Heart left ventricle (tissue), 13 donors: Measurements from ENCODE around the gene SOHLH1.

Experiments
- POLR2A ChIP-seq, 2 donors: fragments of 450-650 bp; IDR thresholded peaks; one replicate each; pipeline ENCODE4 v1.6.1; 2017; ENCODE audit warnings: antibody characterized with exemption in 2 of 2, mild to moderate bottlenecking in 2 of 2, moderate library complexity in 2 of 2
- TF ChIP-seq, protein P1 (sequence below), 12 donors: fragments of 200-600 bp; sonication (generic) in 4 of 12; IDR thresholded peaks; one replicate each; pipeline versions ENCODE4 v1.5.0 to v1.8.0; 2018 to 2022; ENCODE audit warnings: antibody characterized with exemption in 12 of 12, mild to moderate bottlenecking in 5 of 12
- donor health status: ischemic (EF 13 %, LVEDD 7.1; RV severe dilation, severe dysfunction).
- donor health status: DM: no; HTN: yes; CAD: no.
- donor health status: DM: no; HTN: no; CAD: no.
- donor health status: ischemic (EF 25% LVEDD 6.9; RV normal size, moderate dysfunction).
- donor health status: ischemic (EF 25% LVEDD 5.7; RV mildly dilated, moderate dysfunction).
- donor health status: ischemic (EF 35%, LVEDD 5.7; RV mildly dilated, moderate dysfunction).
- donor health status: nonischemic (EF 11% LVEDD 7.7; RV severe dilation, severe dysfunction).
- donor health status: DM: yes; HTN: yes; CAD: no.
- donor health status: PGD.
- donor health status: ischemic (EF 29% LVEDD 5.4; RV normal size, mild dysfunction).
- donor health status: nonischemic (EF 23%, LVEDD 6.1; RV moderate dilation, normal function).

DNA sequence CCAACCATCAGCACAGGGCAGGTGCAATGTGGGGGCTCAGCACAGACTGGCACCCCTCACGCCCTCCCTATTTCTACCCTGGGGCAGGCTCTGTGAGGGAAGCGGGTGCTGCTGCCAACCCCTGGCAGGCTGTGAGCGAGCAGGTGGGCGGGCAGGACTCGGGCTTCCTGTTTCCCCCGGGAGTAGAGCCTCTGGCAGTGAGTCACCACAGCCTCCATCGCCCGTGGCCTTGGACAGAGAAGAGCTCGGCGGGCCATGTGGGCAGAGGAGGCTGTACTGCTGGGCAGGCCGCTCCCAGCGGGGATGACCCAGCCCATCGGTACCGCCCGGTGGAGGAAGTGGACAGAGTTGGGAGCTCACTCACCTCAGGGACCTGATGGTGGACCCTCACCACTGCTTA, 19.3 kb upstream of the SOHLH1 start:
- TF ChIP-seq, protein P1, sequence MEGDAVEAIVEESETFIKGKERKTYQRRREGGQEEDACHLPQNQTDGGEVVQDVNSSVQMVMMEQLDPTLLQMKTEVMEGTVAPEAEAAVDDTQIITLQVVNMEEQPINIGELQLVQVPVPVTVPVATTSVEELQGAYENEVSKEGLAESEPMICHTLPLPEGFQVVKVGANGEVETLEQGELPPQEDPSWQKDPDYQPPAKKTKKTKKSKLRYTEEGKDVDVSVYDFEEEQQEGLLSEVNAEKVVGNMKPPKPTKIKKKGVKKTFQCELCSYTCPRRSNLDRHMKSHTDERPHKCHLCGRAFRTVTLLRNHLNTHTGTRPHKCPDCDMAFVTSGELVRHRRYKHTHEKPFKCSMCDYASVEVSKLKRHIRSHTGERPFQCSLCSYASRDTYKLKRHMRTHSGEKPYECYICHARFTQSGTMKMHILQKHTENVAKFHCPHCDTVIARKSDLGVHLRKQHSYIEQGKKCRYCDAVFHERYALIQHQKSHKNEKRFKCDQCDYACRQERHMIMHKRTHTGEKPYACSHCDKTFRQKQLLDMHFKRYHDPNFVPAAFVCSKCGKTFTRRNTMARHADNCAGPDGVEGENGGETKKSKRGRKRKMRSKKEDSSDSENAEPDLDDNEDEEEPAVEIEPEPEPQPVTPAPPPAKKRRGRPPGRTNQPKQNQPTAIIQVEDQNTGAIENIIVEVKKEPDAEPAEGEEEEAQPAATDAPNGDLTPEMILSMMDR (IDR thresholded peaks at IDR 0.05) = no peak
- no peak for TF ChIP-seq POLR2A (IDR thresholded peaks at IDR 0.05)
